Thyroid gland (tissue), 4 donors: ENCODE results near the gene PIK3CD.

Experiments
- POLR2A ChIP-seq, 2 donors: fragments of 450-650 bp; IDR thresholded peaks; one replicate each; pipeline ENCODE4 v1.6.1; 2017; ENCODE audit warnings: antibody characterized with exemption in 2 of 2, mild to moderate bottlenecking in 2 of 2, moderate library complexity in 1 of 2
- TF ChIP-seq, protein P1 (sequence below), 6 experiments: fragments of 200-600 bp in 3 of 6; fragments of 450-650 bp in 3 of 6; sonication (generic) in 3 of 6; IDR thresholded peaks; one replicate each; pipeline ENCODE4 v1.5.1; 2016 to 2019; ENCODE audit warnings: antibody characterized with exemption in 6 of 6, mild to moderate bottlenecking in 2 of 6, inconsistent platforms in 1 of 6, moderate library complexity in 1 of 6

- TF ChIP-seq, protein P1, sequence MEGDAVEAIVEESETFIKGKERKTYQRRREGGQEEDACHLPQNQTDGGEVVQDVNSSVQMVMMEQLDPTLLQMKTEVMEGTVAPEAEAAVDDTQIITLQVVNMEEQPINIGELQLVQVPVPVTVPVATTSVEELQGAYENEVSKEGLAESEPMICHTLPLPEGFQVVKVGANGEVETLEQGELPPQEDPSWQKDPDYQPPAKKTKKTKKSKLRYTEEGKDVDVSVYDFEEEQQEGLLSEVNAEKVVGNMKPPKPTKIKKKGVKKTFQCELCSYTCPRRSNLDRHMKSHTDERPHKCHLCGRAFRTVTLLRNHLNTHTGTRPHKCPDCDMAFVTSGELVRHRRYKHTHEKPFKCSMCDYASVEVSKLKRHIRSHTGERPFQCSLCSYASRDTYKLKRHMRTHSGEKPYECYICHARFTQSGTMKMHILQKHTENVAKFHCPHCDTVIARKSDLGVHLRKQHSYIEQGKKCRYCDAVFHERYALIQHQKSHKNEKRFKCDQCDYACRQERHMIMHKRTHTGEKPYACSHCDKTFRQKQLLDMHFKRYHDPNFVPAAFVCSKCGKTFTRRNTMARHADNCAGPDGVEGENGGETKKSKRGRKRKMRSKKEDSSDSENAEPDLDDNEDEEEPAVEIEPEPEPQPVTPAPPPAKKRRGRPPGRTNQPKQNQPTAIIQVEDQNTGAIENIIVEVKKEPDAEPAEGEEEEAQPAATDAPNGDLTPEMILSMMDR (IDR thresholded peaks at IDR 0.05) = no peak
- TF ChIP-seq POLR2A (IDR thresholded peaks at IDR 0.05) = no peak
Measured at GRCh38 chr1:9719978-9720722, 68.6 kb downstream of the PIK3CD start.
